ENCODE measurements around the gene SH3GL2.

SH3GL2 gene

DNA sequence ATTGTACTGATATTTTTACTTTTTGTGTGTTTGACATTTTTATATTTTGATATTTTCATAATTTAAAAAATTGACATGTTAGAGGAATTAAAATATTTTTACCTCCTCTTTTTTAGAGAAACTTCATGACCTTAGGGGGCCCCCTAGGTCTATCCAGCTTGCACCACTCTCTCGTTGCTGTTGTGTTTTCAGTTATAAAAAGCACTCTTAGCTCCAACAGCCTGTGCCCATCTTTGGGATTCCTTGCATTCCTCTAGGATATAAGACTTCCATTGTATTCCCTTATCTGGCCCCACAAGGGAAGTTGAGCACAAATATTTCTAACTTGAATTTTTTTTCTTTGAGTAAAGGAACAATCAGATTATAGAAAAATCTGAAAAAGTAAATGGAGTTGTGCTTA lies 245.3 kb downstream of the SH3GL2 start:
- DNase-seq: no peak

GRCh38 chr9:17824616-17825264 lies 245.9 kb downstream of the SH3GL2 start:
- no peak for DNase-seq

DNA sequence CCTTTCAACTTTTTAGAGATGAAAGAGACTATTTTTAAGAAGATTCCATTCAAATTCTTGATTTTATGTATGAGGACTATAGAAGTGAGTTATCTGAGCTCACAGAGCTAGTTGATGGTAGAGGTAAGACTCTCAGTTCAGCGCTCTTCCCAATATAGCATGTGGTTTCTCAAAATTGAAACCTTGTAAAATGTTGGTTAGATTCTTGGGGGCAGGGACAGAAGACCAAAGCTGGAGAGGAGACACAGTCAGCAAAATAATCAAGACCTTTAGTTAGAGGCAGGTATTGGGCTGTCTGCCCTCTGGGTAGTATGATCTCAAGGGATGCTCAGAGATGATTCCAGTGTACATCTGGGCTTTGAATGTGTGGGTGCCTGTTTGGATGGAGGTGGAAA lies 246.4 kb downstream of the SH3GL2 start:
- DNase-seq: no peak

- no peak for DNase-seq
Observed at GRCh38 chr9:17829064-17829463, 250.2 kb downstream of the SH3GL2 start.

- no peak for DNase-seq
Observed at GRCh38 chr9:17829812-17830385, 251.0 kb downstream of the SH3GL2 start.

DNA sequence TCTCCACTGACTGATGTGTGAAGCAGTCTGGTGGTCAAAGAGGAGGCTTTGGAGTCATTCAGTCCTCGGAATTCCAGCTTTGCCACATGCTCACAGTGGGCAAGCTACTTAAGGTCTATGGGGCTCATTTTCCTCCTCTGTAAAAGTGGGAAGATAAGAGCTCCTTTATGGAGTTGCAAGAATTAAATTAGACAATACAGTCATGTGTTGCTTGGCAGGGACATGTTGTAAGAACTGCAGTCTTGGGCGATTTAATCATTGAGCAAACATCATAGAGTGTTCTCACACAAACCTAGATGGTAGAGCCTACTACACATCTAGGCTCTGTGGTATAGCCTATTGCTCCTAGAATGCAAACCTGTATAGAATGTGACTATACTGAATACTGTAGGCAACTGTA lies 253.9 kb downstream of the SH3GL2 start:
- DNase-seq: no peak

- DNase-seq: no peak
Observed at GRCh38 chr9:17833846-17834245, 255.0 kb downstream of the SH3GL2 start.

- no peak for DNase-seq
Observed at GRCh38 chr9:17837965-17838364, 259.1 kb downstream of the SH3GL2 start.

GRCh38 chr9:17839776-17840175 lies 260.9 kb downstream of the SH3GL2 start:
- no peak for DNase-seq

DNA sequence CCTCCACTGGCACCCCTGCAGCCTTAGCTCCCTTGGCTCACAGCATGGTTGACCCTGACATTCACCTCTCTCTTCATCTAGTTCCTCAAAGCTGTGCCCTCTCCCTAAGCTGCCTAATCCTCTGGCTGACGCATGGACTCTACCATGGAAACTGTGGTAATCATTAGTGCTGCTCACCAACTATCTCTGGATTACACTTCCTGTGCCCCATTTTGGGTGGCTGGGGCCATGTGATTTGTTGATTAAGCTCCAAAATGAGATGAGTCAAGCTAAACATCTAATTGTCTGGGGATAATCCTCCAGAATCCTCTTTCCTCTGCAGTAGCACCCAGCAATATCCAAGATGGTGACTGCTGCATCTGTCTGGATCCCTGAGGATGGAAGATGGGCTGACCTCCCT lies 264.4 kb downstream of the SH3GL2 start:
- no peak for DNase-seq
